Memory B cell (primary cell): ENCODE results near the gene APBA2.

Experiments
- ATAC-seq: fragments of 150-1000 bp; cut with Tn5 transposase; 2 replicates; pipeline ENCODE4 v1.10.0; 2021; ENCODE audit warnings: low read depth, mild to moderate bottlenecking, moderate library complexity
- DNase-seq, 2 donors: peaks; one replicate each; pipeline ENCODE4 v3.0.0; 2022; ENCODE audit warnings: low spot score in 2 of 2
- H3K27ac Mint-ChIP-seq: one replicate; pipeline ENCODE4 v1.8.0; 2022; ENCODE audit warnings: mild to moderate bottlenecking, moderate library complexity, mixed read lengths
- H3K27me3 Mint-ChIP-seq: one replicate; pipeline ENCODE4 v1.8.0; 2022; ENCODE audit warnings: mixed read lengths
- H3K36me3 Mint-ChIP-seq: one replicate; pipeline ENCODE4 v1.8.0; 2022; ENCODE audit warnings: mild to moderate bottlenecking, mixed read lengths
- H3K4me1 Mint-ChIP-seq: one replicate; pipeline ENCODE4 v1.8.0; 2022; ENCODE audit warnings: mixed read lengths
- H3K4me3 Mint-ChIP-seq: one replicate; pipeline ENCODE4 v1.8.0; 2022; ENCODE audit warnings: mild to moderate bottlenecking, moderate library complexity, mixed read lengths
- H3K9me3 Mint-ChIP-seq: one replicate; pipeline ENCODE4 v1.8.0; 2022; ENCODE audit warnings: mixed read lengths

APBA2 gene

DNA sequence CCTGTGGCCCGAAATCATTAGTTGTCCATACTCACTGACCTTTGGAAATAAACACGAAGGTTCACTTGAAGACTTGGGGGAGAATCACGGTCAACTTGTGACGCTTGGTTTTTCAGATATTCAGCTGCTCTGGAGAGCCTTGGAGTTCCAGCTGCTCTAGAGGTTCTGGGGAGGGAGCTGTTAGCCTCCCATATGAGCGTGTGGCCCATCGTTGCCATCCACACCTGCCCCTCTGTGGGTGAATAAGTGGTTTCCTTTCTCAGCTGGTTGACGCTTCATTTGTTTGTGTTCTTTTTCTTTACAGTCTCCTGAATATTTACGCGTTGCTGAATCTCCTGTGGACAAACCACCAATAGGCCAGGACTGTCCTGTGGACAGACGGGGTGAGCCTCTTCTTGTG, 35.6 kb downstream of the APBA2 start:
- H3K4me1 Mint-ChIP-seq: no peaks in the 10 kb centered on the region
- no peaks in the 10 kb centered on the region for H3K9me3 Mint-ChIP-seq
- no peak for ATAC-seq
- H3K27ac Mint-ChIP-seq: no peak overlapping the region
- H3K36me3 Mint-ChIP-seq: no peaks in the 10 kb centered on the region
- no peak overlapping the region for H3K4me3 Mint-ChIP-seq
- no peak for DNase-seq
- H3K27me3 Mint-ChIP-seq: peaks cover 3% of the 10 kb centered on the region

DNA sequence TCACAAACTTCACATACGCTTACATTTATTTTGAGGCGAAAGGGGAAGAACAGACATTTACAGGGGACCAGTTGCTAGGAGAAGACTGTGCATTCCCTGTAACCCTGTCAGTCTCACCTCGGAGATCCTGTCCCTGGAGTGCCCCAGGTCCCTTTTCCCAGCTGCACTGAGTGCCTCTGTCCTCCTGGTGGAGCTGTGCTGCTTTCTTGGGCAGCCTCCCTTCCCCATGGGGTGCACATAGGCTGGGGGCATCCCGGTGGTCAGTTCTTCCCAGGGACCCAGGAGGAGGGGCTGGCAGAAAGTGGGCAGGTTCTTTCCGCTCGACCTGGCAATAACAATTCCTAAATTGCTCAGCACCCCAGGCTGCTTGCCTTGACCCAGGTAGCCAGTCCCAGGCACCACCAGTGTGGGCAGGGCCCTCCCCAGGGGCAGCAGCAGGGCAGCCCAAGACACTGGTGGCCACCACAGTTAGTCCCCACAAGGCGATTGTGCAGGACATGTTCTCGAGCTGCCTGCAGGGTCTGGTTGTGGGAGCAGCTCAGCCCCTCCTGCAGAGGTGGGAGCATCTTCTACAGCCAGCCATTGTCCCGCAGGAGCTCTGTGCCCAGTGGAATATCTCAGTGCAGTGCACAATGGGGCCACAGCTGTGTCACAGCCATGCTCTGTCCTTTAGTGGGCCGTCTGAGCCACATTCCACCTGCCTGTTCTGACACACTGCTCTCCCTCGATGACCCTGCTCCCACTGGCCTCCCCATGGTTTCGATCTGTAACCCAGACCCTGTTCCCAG, 36.3 kb downstream of the APBA2 start:
- Mint-ChIP-seq H3K9me3 (no peaks in the 10 kb centered on the region), H3K36me3 (no peaks in the 10 kb centered on the region), H3K4me3 (no peak overlapping the region), H3K27me3 (peaks cover 4% of the 10 kb centered on the region), H3K4me1 (no peaks in the 10 kb centered on the region), H3K27ac (no peak overlapping the region)
- no peak for ATAC-seq
- no peak for DNase-seq

DNA sequence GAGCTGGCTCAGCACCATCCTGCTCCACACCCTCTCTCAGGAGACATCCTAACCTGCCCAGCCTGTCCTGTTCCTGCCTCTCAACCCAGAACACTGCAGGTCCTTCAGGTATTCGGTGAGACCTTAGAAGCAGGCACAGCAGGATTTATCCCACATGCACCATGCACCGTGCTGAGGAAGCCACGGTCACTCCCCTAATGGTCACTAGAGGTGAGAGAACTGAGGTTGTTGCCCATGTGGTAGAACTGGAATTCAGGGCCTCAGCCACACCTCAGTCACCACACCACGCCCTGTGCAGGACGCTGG, 36.9 kb downstream of the APBA2 start:
- no peaks in the 10 kb centered on the region for H3K36me3 Mint-ChIP-seq
- DNase-seq (no peak), ATAC-seq (no peak)
- no peaks in the 10 kb centered on the region for H3K4me1 Mint-ChIP-seq
- H3K27ac Mint-ChIP-seq: no peak overlapping the region
- H3K27me3 Mint-ChIP-seq: peaks cover 7% of the 10 kb centered on the region
- H3K4me3 Mint-ChIP-seq: no peak overlapping the region
- no peaks in the 10 kb centered on the region for H3K9me3 Mint-ChIP-seq

DNA sequence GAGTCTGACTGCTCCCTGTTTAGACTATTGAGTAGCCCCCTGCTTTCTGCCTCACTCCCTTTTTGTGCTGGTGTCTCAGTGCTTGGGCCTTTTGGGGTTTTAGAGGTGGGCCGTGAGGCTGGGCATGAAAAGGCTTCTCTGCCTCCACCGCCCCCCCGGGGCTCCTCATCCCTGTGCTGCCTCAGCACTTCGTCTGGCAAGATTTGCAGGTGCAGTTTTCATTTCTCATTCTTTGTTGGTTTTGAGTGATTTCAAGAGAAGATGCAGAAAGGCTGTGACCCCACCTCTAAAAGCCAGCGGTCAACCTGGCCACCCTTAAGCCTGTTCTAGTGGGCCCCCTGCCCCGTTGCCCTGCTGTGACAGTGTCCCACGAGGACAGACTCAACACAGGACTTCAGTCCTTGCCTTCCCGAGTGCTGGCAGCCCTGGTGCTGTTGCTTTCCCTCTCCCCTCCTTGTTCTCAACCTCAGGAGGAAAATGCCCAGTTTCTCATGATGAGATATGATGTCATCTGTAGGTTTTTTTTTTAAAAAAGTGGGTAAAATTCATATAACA, 38.0 kb downstream of the APBA2 start:
- Mint-ChIP-seq H3K27ac (no peak overlapping the region), H3K27me3 (peaks cover 7% of the 10 kb centered on the region), H3K36me3 (no peaks in the 10 kb centered on the region), H3K4me1 (no peaks in the 10 kb centered on the region), H3K9me3 (no peaks in the 10 kb centered on the region), H3K4me3 (no peak overlapping the region)
- DNase-seq (no peak), ATAC-seq (no peak)

DNA sequence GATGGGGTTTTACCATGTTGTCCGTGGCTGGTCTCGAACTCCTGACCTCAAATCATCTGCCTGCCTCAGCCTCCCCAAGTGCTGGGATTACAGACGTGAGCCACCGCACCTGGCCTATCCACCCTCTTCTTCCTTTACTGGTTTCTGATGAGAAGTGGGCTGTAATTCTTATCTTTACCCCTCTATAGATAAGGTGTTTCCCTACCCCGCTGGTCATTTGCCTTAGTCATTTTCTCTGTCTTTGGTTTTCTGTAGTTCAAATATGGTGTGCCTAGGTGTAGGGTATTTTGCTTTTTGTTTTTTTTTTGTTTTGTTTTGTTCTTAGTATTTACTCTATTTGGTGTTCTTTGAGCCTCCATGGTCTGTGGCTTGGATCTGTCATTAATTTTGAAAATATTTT, 41.3 kb downstream of the APBA2 start:
- ATAC-seq (no peak), DNase-seq (no peak)
- Mint-ChIP-seq H3K36me3 (no peaks in the 10 kb centered on the region), H3K4me3 (no peak overlapping the region), H3K27me3 (peaks cover 4% of the 10 kb centered on the region), H3K4me1 (no peaks in the 10 kb centered on the region), H3K9me3 (peaks cover 3% of the 10 kb centered on the region), H3K27ac (no peak overlapping the region)

DNA sequence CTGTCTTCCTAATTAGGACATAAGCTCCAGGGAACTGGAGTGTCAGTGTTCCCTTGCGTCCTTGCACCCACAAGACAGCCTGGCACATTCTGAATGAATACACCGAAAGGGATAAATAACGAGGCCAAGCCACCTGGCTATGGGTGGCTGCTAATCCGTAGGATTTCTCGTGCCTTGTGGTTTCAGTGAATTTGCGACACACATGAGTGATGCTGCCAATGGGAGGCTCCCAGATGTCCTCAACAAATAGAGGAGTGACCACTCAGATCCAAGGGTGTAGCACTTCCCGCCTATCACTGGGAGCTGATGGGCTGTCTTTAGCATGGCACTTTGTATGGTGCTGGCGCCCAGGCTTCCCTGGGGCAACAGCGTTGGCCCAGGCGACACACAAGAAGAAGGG, 43.4 kb downstream of the APBA2 start:
- Mint-ChIP-seq H3K4me3 (no peak overlapping the region), H3K36me3 (no peaks in the 10 kb centered on the region), H3K9me3 (peaks cover 3% of the 10 kb centered on the region), H3K4me1 (no peaks in the 10 kb centered on the region), H3K27me3 (peaks cover 6% of the 10 kb centered on the region), H3K27ac (no peak overlapping the region)
- DNase-seq: no peak
- no peak for ATAC-seq

DNA sequence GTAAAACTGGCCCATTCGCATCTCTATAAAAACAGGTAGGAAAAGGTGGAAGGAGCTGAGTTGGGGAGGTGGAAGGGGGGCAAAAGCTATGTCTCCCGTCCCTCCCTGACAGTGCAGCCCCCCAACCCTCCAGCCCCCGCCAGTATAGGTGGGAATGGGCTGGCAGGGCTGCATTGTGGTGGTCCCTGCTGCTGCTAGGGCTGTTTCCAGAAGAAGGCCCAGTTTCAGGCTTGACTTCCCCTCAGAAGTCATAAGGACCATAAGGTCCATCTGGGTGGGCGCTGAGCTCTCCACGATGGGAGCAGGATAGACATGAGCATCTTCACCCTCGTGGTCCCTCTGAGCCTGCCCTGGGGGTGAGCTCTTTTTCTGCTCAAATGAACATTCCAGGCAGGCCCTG, 44.2 kb downstream of the APBA2 start:
- Mint-ChIP-seq H3K27me3 (peaks cover 6% of the 10 kb centered on the region), H3K4me1 (no peaks in the 10 kb centered on the region), H3K4me3 (no peak overlapping the region), H3K9me3 (peaks cover 3% of the 10 kb centered on the region), H3K36me3 (no peaks in the 10 kb centered on the region), H3K27ac (no peak overlapping the region)
- ATAC-seq (no peak), DNase-seq (no peak)

DNA sequence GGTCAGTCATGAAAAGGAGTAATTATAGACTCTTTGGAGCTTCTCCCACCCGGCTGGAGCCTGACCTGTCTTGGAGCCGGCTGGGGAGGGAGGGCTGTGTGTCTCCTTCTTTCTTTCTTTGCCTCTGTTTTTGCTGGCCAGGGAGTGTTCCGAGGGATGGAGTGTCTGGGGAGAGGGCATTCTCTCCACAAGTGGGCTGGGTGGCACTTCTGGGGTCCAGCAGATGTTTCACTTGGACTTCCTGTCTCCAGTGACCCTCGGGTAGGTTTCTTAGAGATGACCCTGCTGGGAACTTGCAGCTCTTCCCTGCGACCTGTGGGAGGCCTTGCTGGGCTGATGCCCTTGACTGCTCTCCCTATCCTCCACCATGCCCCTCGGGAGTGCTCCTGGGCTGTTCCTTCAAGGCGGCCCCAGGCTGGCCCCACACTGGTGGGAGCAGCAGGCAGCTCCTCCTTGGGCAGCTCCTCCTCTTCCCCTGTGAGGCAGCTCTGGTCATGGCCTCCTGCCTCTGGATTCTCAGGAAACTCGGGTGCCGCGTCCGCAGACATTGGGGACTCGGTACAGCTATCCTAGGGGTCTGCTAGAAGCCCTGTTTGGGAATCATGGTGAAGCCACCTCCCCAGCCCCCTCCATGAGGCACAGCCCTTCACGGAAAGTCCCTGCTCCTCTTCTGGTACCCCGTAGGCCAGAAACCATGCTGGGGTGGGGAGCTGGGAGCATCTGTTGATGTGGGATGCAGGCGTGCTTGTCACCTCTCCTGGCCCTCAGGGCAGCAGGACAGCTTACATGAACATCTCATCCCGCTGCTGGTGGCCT, 44.9 kb downstream of the APBA2 start:
- Mint-ChIP-seq H3K4me1 (no peaks in the 10 kb centered on the region), H3K4me3 (no peak overlapping the region), H3K27me3 (peaks cover 6% of the 10 kb centered on the region), H3K36me3 (no peaks in the 10 kb centered on the region), H3K27ac (no peak overlapping the region), H3K9me3 (peaks cover 3% of the 10 kb centered on the region)
- no peak for DNase-seq
- no peak for ATAC-seq

DNA sequence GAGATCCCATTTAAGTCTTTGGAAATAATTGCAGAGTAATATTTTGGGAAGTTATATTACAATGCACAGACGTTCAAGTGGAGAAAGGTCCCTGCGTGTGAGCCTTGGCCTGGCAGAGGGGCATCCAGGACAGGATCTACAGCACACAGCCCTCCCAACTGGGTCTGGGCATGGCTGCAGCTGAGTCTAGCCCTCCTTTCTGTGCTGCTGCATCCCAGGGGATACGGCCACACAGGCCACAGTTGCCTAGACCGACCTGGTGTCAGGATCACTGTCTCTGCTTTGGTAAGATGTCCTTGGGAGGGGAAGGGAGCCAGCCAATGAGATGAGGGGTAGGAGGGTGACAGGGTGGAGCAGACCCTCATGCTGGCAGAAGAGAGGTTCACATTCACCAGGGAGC, 46.1 kb downstream of the APBA2 start:
- no peaks in the 10 kb centered on the region for H3K36me3 Mint-ChIP-seq
- DNase-seq (no peak), ATAC-seq (no peak)
- peaks cover 6% of the 10 kb centered on the region for H3K27me3 Mint-ChIP-seq
- H3K9me3 Mint-ChIP-seq: peaks cover 3% of the 10 kb centered on the region
- no peaks in the 10 kb centered on the region for H3K4me1 Mint-ChIP-seq
- H3K27ac Mint-ChIP-seq: no peak overlapping the region
- no peak overlapping the region for H3K4me3 Mint-ChIP-seq

DNA sequence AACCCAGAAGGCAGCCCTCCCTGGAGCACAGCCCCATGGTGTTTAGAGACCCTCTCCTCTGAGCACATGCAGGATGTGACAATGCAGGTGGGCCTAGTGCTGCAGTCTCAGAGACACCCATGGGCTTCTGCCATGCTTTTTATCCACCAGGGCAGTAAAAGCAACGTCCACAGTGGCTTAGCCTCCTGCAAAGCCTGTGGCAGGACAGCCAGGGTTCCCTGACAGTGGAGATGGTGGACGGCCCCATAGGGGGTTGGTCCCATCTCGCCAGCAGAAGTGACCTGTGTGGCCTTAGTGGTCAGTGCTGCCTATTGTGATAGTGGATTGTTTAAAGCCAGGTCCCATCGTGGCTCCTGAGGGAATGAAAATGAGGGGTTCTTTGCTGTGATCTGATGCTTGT, 46.6 kb downstream of the APBA2 start:
- ATAC-seq: no peak
- no peak overlapping the region for H3K27ac Mint-ChIP-seq

DNA sequence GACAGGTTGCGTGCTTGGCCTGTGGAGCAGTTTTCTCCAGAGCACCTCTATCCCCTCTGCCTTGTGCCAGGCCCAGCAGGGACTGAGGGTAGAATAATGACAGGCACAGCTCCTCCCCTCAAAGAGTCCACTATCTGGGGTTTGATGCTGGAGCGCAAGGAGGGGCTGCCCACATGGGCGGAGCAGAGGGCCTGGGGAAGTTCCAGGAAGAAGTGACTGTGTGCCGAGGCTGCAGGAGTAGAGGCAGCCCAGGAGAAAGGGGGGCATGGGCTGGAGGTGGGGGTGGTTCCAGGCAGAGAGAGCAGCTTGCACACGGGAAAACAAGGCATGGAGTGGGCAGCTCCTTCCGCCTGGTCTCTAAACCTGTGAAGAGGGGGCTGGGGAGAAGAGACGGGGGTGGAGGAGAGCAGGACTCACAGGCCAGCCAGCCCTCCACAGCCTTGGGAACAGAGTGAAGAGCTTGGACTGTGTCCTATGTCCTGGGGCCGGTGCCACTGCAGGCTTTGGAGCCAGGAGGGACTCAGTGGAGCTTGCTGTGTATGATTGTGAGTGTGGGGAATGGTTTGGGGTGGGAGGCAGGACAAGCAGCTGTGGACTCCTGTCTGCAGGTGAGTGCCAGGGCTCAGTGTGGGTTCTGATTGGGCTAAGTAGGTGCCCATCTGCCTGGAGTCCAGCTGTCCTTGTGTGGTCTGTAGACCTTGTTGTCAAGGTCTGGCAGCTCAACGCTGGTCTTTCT, 48.1 kb downstream of the APBA2 start:
- H3K27ac Mint-ChIP-seq: no peak overlapping the region
- ATAC-seq: no peak
- peaks cover 3% of the 10 kb centered on the region for H3K9me3 Mint-ChIP-seq
- H3K4me3 Mint-ChIP-seq: no peak overlapping the region
- H3K4me1 Mint-ChIP-seq: no peaks in the 10 kb centered on the region
- H3K27me3 Mint-ChIP-seq: peaks cover 3% of the 10 kb centered on the region
- H3K36me3 Mint-ChIP-seq: no peaks in the 10 kb centered on the region
- no peak for DNase-seq

More for the DNA sequence above, 46.6 kb downstream of the APBA2 start:
- H3K9me3 Mint-ChIP-seq: peaks cover 3% of the 10 kb centered on the region
- no peak for DNase-seq
- no peaks in the 10 kb centered on the region for H3K4me1 Mint-ChIP-seq
- H3K36me3 Mint-ChIP-seq: no peaks in the 10 kb centered on the region
- peaks cover 3% of the 10 kb centered on the region for H3K27me3 Mint-ChIP-seq
- no peak overlapping the region for H3K4me3 Mint-ChIP-seq

DNA sequence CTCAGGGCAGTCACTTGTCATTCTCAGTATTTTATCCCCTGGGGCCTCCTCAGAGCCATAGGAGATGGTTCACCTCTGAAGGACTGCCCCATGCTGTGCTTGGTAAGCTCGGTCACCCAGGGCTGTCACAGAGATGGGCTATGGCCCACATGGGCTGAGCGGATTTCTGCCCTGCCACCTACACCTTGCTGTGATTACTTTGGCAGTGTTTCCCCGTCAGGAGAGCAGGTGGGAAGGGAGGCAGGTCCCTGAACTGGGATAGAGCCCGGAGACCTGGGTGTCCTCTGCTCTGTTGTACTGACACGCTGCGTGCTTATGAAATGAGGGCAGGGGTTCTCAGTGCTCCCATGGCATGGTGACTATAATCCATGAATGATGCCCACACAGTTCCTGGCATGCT, 48.9 kb downstream of the APBA2 start:
- Mint-ChIP-seq H3K36me3 (no peaks in the 10 kb centered on the region), H3K4me3 (no peak overlapping the region), H3K27ac (no peak overlapping the region), H3K27me3 (peaks cover 3% of the 10 kb centered on the region), H3K9me3 (peaks cover 3% of the 10 kb centered on the region), H3K4me1 (no peaks in the 10 kb centered on the region)
- ATAC-seq (no peak), DNase-seq (no peak)

DNA sequence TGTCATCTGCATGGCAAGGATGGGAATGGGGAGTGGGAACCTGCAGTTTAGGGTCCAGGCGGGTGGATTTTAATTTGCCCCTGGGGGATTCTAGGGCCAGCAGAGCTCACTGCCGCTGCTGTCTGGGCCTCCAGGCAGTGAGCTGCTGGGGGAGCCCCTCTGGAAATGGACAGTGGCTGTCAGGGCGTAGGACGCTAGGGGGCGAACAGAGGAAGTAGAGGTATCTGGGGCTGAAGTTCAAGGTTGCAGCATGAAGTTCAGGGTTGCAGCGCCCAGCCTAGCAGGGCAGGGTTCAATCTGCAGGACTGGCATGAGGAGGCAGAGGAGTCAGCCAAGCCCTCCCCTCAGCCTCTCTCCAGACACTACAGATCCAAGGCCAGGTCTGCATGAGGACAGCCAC, 49.5 kb downstream of the APBA2 start:
- no peak for ATAC-seq
- no peak for DNase-seq
- Mint-ChIP-seq H3K27ac (no peak overlapping the region), H3K4me3 (no peak overlapping the region), H3K36me3 (no peaks in the 10 kb centered on the region), H3K27me3 (peaks cover 3% of the 10 kb centered on the region), H3K4me1 (no peaks in the 10 kb centered on the region), H3K9me3 (peaks cover 3% of the 10 kb centered on the region)

DNA sequence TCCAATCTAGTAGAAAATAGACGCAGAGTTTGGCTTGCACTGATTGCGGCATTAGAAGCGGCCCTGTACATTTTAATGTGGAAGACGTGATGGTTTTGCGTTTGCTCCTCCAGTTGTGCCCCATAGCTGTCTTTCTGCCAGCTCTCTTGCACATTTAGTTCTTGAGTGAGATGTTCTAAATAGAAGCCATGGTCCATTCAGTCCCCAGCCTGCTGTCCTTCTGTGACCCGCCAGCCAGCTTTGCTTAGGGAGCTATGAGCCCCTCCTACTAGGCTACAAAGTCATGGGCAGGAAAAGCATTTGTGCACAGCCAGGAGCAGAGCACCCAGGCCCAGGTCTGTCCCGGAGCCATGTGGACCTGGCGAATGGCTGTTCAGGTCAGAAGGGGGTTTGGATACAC, 50.3 kb downstream of the APBA2 start:
- no peaks in the 10 kb centered on the region for H3K36me3 Mint-ChIP-seq
- DNase-seq (no peak), ATAC-seq (no peak)
- peaks cover 3% of the 10 kb centered on the region for H3K27me3 Mint-ChIP-seq
- H3K9me3 Mint-ChIP-seq: peaks cover 3% of the 10 kb centered on the region
- no peak overlapping the region for H3K4me3 Mint-ChIP-seq
- no peak overlapping the region for H3K27ac Mint-ChIP-seq
- no peaks in the 10 kb centered on the region for H3K4me1 Mint-ChIP-seq
